Brain microvascular endothelial cell (primary cell): ENCODE results near the gene ZNF804B.

Experiments used
- DNase-seq: peaks from one replicate; pipeline ENCODE4 v3.0.0-alpha.2; 2020
- H3K27ac ChIP-seq: fragments of 250-450 bp; sonication (Bioruptor Pico); 2 replicates; pipeline ENCODE4 v1.5.1; 2020; ENCODE audit warnings: mild to moderate bottlenecking, moderate library complexity
- H3K27me3 ChIP-seq: fragments of 250-450 bp; sonication (Bioruptor Pico); replicated peaks from 2 replicates; pipeline ENCODE4 v1.5.1; 2020; ENCODE audit warnings: mild to moderate bottlenecking
- H3K36me3 ChIP-seq: fragments of 250-450 bp; sonication (Bioruptor Pico); replicated peaks from 2 replicates; pipeline ENCODE4 v1.5.1; 2020; ENCODE audit warnings: mild to moderate bottlenecking
- H3K4me3 ChIP-seq: 2 replicates; pipeline ENCODE4 v1.5.1; 2011; ENCODE audit warnings: low read depth, mild to moderate bottlenecking, control low read depth, low read length, moderate library complexity
- in situ Hi-C: cut with HindIII; loops from 2 replicates; pipeline ENCODE4 v1.10.0; 2017; ENCODE audit warnings: low sequenced_read_pairs, low pct_ligation_motif_present
- TF ChIP-seq, protein P1 (sequence below): IDR thresholded peaks from 2 replicates; pipeline ENCODE4 v1.5.1; 2011; ENCODE audit warnings: low read depth, mild to moderate bottlenecking, moderate library complexity, low read length, control low read depth, inconsistent platforms; ENCODE audit errors: missing control alignments

ZNF804B gene

DNA sequence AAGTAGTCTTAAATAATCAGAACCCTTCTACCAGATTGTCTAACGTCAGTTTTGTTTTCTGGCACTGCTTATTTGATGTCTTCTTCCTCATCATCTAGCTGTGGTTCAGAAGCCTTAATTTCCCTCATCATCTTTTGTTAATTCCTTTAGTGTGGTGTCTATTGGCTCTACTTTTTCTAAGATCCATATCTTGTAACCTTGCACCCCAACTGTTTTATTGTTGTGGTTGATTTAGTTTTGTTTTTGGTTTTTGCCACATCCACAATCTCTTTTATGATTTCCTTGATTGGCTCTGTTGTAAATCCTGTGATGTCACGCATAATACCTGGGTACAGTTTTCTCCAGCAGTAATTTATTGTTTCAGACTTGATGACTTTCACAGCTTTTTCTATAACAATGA is 499.6 kb downstream of the ZNF804B start:
- no peak for DNase-seq
- in situ Hi-C loops: no loop called here
- Histone ChIP-seq H3K4me3 (no peak overlapping the region), H3K27ac (no peak overlapping the region), H3K36me3 (no peaks in the 10 kb centered on the region), H3K27me3 (no peaks in the 10 kb centered on the region)
- TF ChIP-seq, protein P1, sequence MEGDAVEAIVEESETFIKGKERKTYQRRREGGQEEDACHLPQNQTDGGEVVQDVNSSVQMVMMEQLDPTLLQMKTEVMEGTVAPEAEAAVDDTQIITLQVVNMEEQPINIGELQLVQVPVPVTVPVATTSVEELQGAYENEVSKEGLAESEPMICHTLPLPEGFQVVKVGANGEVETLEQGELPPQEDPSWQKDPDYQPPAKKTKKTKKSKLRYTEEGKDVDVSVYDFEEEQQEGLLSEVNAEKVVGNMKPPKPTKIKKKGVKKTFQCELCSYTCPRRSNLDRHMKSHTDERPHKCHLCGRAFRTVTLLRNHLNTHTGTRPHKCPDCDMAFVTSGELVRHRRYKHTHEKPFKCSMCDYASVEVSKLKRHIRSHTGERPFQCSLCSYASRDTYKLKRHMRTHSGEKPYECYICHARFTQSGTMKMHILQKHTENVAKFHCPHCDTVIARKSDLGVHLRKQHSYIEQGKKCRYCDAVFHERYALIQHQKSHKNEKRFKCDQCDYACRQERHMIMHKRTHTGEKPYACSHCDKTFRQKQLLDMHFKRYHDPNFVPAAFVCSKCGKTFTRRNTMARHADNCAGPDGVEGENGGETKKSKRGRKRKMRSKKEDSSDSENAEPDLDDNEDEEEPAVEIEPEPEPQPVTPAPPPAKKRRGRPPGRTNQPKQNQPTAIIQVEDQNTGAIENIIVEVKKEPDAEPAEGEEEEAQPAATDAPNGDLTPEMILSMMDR: no peak

DNA sequence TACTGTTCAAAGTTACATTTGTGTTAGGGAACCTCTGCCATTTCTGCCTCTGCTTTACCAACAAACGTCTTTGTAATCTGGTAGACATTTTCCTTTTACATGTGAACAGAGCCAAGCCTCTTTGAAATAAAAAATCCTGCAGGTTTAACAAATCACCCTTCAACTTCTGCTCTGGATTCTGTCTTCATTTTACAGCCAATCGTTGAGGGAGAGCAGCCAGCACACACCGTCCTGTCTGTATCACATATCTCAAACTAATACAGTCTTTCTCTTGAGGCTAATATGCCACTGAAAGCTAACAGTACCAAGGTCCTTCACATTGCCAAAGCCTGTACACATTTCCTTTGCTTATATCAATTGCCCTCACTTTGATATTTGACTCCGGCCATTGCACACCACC is 504.6 kb downstream of the ZNF804B start:
- no peaks in the 10 kb centered on the region for H3K27me3 ChIP-seq
- in situ Hi-C loops: no loop called here

DNA sequence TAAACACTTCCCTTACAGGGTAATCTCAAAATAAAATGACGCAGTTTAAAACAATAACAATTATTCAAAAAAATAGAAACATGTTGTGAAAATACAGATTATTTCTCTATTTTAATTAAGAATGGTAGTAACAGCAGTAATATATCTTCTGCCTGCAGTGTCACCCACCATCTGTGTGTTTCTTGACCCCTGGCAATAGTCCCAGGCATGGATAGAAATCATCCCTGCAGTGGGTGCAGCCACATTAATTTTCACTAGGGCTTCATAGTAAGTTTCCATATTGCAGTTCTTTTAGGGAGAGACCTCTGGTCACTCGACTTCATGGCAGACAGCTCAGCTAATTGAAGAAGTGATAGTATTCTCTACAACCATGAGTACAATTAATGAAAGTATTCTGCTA is 506.1 kb downstream of the ZNF804B start:
- Histone ChIP-seq H3K4me3 (no peak overlapping the region), H3K27ac (no peak overlapping the region), H3K27me3 (no peaks in the 10 kb centered on the region), H3K36me3 (no peaks in the 10 kb centered on the region)
- in situ Hi-C loops: no loop called here
- no peak for DNase-seq
- TF ChIP-seq, protein P1: no peak

More for the DNA sequence above, 504.6 kb downstream of the ZNF804B start:
- Histone ChIP-seq H3K27ac (no peak overlapping the region), H3K4me3 (no peak overlapping the region), H3K36me3 (no peaks in the 10 kb centered on the region)
- no peak for DNase-seq
- TF ChIP-seq, protein P1: no peak

DNA sequence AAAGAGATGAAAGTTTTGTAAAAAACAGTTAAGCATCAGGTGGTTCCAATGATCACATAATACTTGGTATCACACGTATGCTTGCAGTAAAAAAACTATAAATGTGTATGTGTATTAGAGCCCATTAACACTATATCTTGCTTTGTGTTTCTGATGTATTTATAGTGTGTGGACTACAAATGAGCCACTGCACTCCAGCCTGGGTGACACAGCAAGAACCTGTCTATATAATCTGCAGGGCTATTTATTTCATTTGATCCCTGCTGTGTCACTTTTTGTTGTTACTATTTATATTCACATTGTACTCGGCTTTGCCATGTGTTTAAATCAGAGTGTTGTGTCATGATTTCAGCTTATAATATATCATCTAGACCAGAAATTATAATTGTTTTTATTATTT is 523.8 kb downstream of the ZNF804B start:
- Histone ChIP-seq H3K27ac (no peak overlapping the region), H3K27me3 (no peaks in the 10 kb centered on the region), H3K36me3 (no peaks in the 10 kb centered on the region), H3K4me3 (no peak overlapping the region)
- DNase-seq: no peak
- TF ChIP-seq, protein P1: no peak
- in situ Hi-C loops: no loop called here

DNA sequence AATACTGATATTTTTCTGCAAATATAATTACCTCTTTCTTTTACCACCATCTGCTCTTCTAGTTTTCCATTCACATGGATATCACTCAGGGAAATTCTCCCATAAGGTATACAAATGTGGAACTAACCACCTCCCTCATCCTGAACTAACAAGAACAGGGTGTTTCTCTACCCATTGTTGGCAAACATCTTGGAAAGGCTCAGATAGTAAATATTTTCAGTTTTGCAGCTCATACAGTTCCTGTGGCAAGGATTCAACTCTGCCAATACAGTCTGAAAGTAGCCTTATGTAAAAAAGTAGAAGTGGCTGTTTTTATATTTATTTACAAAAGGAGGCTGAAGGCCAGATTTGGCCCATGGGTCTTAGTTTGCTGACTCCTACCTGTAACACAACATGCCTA is 549.0 kb downstream of the ZNF804B start:
- Histone ChIP-seq H3K27ac (no peak overlapping the region), H3K27me3 (no peaks in the 10 kb centered on the region), H3K36me3 (no peaks in the 10 kb centered on the region), H3K4me3 (no peak overlapping the region)
- DNase-seq: no peak
- TF ChIP-seq, protein P1: no peak
- in situ Hi-C loops: no loop called here

DNA sequence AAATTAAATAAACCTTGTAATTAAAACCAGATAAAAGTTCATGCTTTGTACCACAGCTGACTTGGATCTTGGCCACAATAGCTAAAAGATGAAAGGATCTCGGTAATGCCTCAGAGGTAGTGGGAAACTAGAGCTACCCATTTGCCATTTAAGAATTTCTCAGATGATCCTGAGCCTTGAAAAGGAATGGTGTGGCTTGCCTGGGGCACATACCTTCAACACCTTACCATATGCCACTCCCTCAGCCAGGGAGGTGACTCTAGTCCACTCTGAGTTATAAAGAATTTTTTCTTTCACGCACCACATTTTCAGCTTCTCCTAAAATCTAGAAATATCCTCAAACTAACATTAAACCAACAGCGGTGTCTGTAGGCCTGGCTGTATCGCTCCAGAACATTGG is 552.4 kb downstream of the ZNF804B start:
- Histone ChIP-seq H3K36me3 (no peaks in the 10 kb centered on the region), H3K27ac (no peak overlapping the region), H3K27me3 (no peaks in the 10 kb centered on the region), H3K4me3 (no peak overlapping the region)
- in situ Hi-C loops: no loop called here
- TF ChIP-seq, protein P1: no peak
- DNase-seq: no peak
